Immature natural killer cell (primary cell): Measurements from ENCODE around the gene DLG2. TPM values are rescaled to one million over a fixed set of nuclear protein-coding genes. Genes with fewer than 3 reads are reported as not detected.
A peak's percentile ranks its signal among the peaks of the same experiment; 100 is the strongest.
"Not testable (repeated sequence)": the region's sequence is repeated elsewhere in the genome, so short reads cannot be mapped to it uniquely, and the experiment has no call there.

Experiments
- DNase-seq, 3 donors: peaks; one replicate each; pipeline ENCODE4 v3.0.0; 2022; ENCODE audit warnings: mixed read lengths in 1 of 3
- H3K27ac Mint-ChIP-seq, 6 donors: one replicate each; pipeline ENCODE4 v1.8.0; 2020; ENCODE audit warnings: mixed read lengths in 6 of 6, mild to moderate bottlenecking in 5 of 6, inconsistent platforms in 4 of 6, moderate library complexity in 3 of 6
- H3K27me3 Mint-ChIP-seq, 3 donors: one replicate each; pipeline ENCODE4 v1.8.0; 2020 to 2021; ENCODE audit warnings: low read depth in 3 of 3, mild to moderate bottlenecking in 3 of 3, mixed read lengths in 3 of 3, moderate library complexity in 3 of 3, inconsistent platforms in 1 of 3
- H3K36me3 Mint-ChIP-seq, 3 donors: one replicate each; pipeline ENCODE4 v1.8.0; 2020; ENCODE audit warnings: mixed read lengths in 3 of 3, inconsistent platforms in 2 of 3, mild to moderate bottlenecking in 2 of 3
- H3K4me1 Mint-ChIP-seq, 2 donors: one replicate each; pipeline ENCODE4 v1.8.0; 2020; ENCODE audit warnings: inconsistent platforms in 2 of 2, mild to moderate bottlenecking in 2 of 2, mixed read lengths in 2 of 2, moderate library complexity in 1 of 2
- H3K4me3 Mint-ChIP-seq, 5 donors: one replicate each; pipeline ENCODE4 v1.8.0; 2020; ENCODE audit warnings: mild to moderate bottlenecking in 5 of 5, mixed read lengths in 5 of 5, inconsistent platforms in 3 of 5, moderate library complexity in 3 of 5
- H3K9me3 Mint-ChIP-seq, 6 donors: one replicate each; pipeline ENCODE4 v1.8.0; 2020; ENCODE audit warnings: mild to moderate bottlenecking in 6 of 6, mixed read lengths in 6 of 6, inconsistent platforms in 4 of 6, moderate library complexity in 3 of 6
- polyA plus RNA-seq, 3 donors: library from polyadenylated mRNA; unstranded; fragments of 300-500 nt; fragmentation: Illumina TruSeq; gene quantifications; one replicate each; pipeline ENCODE4 v1.2.3, GENCODE V29; 2021

Gene DLG2
- polyA plus RNA-seq, 3 donors from 2014 or later = 0.57 to 1.9 (median 1.2) TPM

DNA sequence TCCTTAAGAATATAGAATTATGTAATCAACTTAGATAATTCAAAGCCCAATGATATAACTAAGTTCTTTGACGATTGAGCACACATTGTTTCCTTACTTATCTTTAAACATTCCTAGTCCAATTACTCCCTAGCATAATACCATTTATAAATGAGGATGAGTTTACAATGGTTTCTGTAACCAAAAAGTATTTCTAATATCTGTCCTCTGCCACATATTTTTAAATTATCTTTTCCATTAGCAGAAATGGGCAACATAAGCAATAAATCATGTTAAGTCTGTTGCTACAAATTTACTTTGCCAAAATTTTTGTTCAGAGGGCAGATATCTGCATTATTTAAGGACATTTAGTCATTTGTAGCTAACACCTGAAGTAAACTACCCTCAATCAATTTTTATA, 31.0 kb upstream of the DLG2 start:
- no peak overlapping the region for H3K27ac Mint-ChIP-seq
- H3K9me3 Mint-ChIP-seq = no peaks in the 10 kb centered on the region
- peaks cover 39 to 73% of the 10 kb centered on the region in 2 donors for H3K4me1 Mint-ChIP-seq
- H3K27me3 Mint-ChIP-seq = peaks cover 0 to 2% (median 0%) of the 10 kb centered on the region in 3 donors
- peaks cover 0 to 35% (median 8%) of the 10 kb centered on the region in 3 donors for H3K36me3 Mint-ChIP-seq
- DNase-seq = no peak
- no peak overlapping the region for H3K4me3 Mint-ChIP-seq

DNA sequence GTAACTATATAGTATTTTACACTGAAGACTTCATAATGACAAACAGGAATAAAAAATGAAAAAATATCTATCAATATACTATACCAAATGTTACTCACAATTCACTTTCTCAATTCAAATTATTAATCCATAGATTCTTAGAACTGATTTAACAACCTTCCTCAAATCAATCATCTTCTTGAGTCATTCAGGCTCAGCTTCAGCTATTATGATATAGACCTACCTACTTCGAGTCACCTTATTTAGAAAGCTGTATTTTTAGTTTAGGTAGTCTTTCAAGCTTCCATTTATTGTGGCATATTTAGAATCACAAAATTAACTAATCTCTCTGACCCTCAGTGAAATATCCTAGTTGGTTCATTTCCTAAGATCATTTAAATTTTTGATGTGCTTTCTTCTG, 29.6 kb upstream of the DLG2 start:
- no peak for DNase-seq
- no peak overlapping the region for H3K4me3 Mint-ChIP-seq
- peaks cover 0 to 35% (median 8%) of the 10 kb centered on the region in 3 donors for H3K36me3 Mint-ChIP-seq
- peak overlapping the region in 3 of 6 donors; percentile 20 to 56 (median 55) for H3K27ac Mint-ChIP-seq
- no peaks in the 10 kb centered on the region for H3K9me3 Mint-ChIP-seq
- no peaks in the 10 kb centered on the region for H3K27me3 Mint-ChIP-seq
- H3K4me1 Mint-ChIP-seq = peaks cover 34 to 73% of the 10 kb centered on the region in 2 donors

DNA sequence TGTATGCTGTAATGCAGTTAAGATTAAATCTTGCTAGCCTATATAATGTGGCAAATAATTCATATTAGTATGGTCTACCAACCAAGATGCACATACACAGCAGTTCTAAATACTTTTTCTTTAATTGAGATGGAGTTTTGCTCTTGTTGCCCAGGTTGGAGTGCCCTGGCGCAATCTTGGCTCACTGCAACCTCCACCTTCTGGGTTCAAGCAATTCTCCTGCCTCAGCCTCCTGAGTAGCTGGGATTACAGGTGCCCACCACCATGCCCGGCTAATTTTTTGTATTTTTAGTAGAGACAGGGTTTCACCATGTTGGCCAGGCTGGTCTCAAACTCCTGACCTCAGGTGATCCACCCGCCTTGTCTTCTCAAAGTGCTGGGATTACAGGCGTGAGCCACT, 27.2 kb upstream of the DLG2 start:
- H3K27me3 Mint-ChIP-seq, H3K27ac Mint-ChIP-seq: not testable (repeated sequence)
- peaks cover 0 to 17% (median 0%) of the 10 kb centered on the region in 3 donors for H3K36me3 Mint-ChIP-seq

DNA sequence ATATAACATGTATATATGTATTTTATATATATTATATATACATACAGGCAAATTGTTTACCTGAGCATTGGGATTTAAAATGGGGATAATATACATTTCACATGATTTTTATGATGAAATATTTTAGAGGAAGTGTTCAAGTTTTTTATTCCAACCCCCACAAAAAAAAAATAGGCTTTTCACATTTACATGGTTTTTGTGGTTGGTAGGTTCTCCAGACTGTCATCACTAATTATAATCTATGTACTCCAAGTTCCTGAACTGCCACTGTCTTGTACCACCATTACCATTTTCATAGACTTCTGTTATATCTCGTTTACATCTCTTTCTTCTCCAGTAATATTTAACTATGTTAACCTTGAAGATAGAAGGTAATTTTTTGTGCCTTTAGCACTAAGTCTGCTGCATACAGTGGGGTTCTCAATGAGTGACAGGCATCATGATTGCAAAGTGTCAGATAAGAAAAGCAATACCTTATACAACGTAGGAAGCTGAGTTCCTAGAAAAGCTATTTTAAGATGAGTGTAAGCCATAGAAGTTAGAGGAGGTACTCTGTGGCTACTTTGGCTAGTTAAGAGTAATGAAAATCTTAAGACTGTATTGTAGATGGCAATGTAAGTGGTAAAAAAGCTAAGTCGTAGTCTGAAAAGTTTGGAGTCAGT, 25.8 kb upstream of the DLG2 start:
- Mint-ChIP-seq H3K27me3 (peaks cover 0 to 3% (median under 1%) of the 10 kb centered on the region in 3 donors), H3K9me3 (no peaks in the 10 kb centered on the region), H3K4me1 (peaks cover 20 to 57% of the 10 kb centered on the region in 2 donors), H3K27ac (peak overlapping the region in 4 of 6 donors; percentile 3 to 76 (median 43)), H3K4me3 (no peak overlapping the region), H3K36me3 (peaks cover 0 to 13% (median 0%) of the 10 kb centered on the region in 3 donors)
- DNase-seq = no peak

More for the DNA sequence above, 27.2 kb upstream of the DLG2 start:
- H3K9me3 Mint-ChIP-seq, DNase-seq, H3K4me3 Mint-ChIP-seq: not testable (repeated sequence)
- peaks cover 18 to 59% of the 10 kb centered on the region in 2 donors for H3K4me1 Mint-ChIP-seq

DNA sequence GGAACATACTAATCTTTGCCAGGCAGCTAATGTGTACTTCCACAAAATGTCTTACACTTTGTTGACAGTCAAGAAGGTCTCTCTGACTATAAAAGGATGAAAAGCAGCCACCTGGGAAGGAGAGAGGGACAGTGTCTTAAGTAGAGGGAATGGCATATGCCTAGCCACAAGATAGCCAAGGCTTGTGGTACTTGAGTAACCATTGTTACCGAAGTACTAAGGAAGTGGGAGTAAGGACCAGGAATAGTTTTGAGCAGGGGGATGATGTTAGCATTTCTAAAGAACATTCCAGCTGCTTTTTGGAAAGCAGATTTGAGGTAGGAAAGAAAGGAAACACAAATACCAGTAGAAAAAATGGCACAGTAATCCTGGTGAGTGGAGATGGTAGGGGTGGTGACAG, 24.0 kb upstream of the DLG2 start:
- H3K4me1 Mint-ChIP-seq = peaks cover 27 to 56% of the 10 kb centered on the region in 2 donors
- H3K27me3 Mint-ChIP-seq = peaks cover 0 to 8% (median 3%) of the 10 kb centered on the region in 3 donors
- peak overlapping the region in 2 of 6 donors; percentile 23 to 24 for H3K27ac Mint-ChIP-seq
- no peaks in the 10 kb centered on the region for H3K9me3 Mint-ChIP-seq
- peaks cover 0 to 4% (median 0%) of the 10 kb centered on the region in 3 donors for H3K36me3 Mint-ChIP-seq
- no peak for DNase-seq
- H3K4me3 Mint-ChIP-seq = no peak overlapping the region

DNA sequence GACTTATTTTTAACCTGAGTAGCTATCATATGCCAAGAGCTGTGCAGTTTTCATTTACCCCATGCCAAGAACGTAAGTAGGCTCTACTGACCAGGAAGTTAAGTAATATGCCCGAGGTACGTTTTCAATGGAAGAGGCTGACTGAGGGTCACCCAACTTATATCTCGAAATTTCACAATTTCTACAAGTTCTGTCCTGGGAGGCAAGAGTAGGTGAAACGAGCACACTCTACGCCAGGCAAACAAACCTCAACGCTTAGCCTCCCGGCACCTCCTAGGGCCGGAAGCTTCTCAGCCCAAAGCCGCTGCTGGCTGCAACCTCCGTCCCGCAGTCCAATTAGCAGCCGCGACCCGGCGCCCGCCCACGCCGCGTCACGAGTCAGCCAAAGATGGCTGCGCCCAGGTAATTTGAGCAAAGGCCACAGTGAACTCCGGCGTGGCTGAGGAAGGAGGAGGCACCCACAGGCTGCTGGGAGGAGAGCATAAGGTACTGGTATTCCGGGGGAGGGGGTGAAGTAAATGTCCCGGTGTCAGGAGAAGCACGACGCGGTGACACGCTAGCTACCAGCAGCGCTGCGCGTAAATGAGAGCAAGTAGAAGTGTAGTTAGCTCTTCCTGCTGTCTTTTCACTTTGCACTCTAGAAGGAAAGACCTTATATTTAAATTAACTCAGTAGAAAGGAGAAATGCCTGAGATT, 20.6 kb upstream of the DLG2 start, which contains the start of gene TMEM126A:
TMEM126A (plus strand) TSS at position 364 of the 696 bp plus-strand sequence. CDS start 2,289 bp downstream, outside the sequence.
- peak; percentile 85 to 88 (median 87) for DNase-seq
- H3K27me3 Mint-ChIP-seq = peaks cover 4 to 13% (median 12%) of the 10 kb centered on the region in 3 donors
- H3K9me3 Mint-ChIP-seq = no peaks in the 10 kb centered on the region
- H3K4me3 Mint-ChIP-seq = peak within 1 kb of the TSS; percentile 92 to 99 (median 97)
- peaks cover 23 to 43% of the 10 kb centered on the region in 2 donors for H3K4me1 Mint-ChIP-seq
- H3K27ac Mint-ChIP-seq = peak within 1 kb of the TSS; percentile 89 to 99 (median 96)
- no peaks in the 10 kb centered on the region for H3K36me3 Mint-ChIP-seq

DNA sequence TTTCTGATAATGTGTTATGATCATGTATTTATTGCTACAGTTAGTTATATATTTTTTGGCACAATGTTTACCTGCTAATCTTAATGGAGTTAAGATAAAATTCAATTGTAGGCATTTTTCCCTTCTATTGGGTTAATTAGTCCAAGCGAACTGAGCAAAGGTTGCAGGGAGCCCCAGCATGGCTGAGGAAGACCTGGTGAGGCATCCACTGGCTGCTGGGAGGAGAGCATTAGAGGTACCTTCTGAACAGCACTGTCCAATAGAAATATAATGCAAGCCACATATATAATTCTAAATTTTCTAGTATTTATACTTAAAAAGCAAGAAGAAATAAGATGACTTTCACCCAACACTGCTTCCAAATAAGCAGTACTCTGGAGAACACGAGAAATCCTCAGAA, 19.9 kb upstream of the DLG2 start:
- H3K36me3 Mint-ChIP-seq = no peaks in the 10 kb centered on the region
- H3K9me3 Mint-ChIP-seq = no peaks in the 10 kb centered on the region
- peak overlapping the region; percentile 92 to 99 (median 97) for H3K4me3 Mint-ChIP-seq
- H3K27ac Mint-ChIP-seq = peak overlapping the region; percentile 89 to 99 (median 96)
- peaks cover 20 to 36% of the 10 kb centered on the region in 2 donors for H3K4me1 Mint-ChIP-seq
- DNase-seq = no peak
- H3K27me3 Mint-ChIP-seq = peaks cover 4 to 13% (median 12%) of the 10 kb centered on the region in 3 donors

DNA sequence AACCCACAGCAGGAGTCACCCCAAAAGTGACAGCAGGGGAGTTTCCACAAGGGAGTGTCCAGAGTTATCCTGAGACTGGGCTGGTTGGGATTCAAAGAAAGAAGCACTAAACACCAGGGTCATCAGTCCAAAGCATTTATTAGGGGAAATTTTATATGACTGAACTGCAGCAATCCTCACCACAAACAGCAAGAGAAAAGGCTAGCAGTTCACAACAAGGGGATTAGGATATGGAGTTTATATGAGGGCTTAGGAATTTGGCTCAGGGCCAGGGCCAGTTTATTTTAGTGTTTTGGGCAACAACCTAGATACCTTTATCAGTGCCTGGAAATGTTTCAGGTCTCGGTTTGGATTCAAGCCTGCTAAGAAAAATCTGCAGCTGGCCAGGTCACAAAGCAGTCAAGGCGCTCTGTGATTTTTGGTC, 16.1 kb upstream of the DLG2 start:
- Mint-ChIP-seq H3K27ac (no peak overlapping the region), H3K4me3 (no peak overlapping the region), H3K4me1 (peaks cover 10 to 14% of the 10 kb centered on the region in 2 donors), H3K9me3 (no peaks in the 10 kb centered on the region), H3K36me3 (no peaks in the 10 kb centered on the region), H3K27me3 (peaks cover 4 to 12% (median 10%) of the 10 kb centered on the region in 3 donors)
- no peak for DNase-seq

DNA sequence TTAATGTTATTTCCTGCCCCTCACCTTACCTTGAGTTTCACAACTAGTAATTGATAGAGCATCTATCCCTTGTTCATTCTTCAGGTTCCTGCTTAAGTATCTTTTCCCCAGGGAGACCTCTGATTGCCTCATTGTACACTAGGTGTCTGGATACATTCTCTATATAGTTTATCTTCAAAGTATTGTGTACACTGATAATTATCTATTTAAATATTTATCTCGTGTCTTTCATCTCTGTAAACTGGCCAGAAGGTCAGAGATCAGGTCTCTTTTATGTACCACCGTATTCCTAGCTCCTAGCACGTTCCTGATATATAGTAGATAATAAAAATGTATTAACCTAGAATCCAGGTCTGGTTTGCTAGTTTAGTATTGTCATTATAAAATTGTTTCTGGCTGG, 7.6 kb upstream of the DLG2 start:
- Mint-ChIP-seq H3K9me3 (no peaks in the 10 kb centered on the region), H3K27ac (no peak overlapping the region), H3K4me3 (no peak overlapping the region), H3K27me3 (no peaks in the 10 kb centered on the region), H3K4me1 (peaks cover 7 to 8% of the 10 kb centered on the region in 2 donors), H3K36me3 (peaks cover 4 to 15% (median 9%) of the 10 kb centered on the region in 3 donors)
- DNase-seq = no peak

DNA sequence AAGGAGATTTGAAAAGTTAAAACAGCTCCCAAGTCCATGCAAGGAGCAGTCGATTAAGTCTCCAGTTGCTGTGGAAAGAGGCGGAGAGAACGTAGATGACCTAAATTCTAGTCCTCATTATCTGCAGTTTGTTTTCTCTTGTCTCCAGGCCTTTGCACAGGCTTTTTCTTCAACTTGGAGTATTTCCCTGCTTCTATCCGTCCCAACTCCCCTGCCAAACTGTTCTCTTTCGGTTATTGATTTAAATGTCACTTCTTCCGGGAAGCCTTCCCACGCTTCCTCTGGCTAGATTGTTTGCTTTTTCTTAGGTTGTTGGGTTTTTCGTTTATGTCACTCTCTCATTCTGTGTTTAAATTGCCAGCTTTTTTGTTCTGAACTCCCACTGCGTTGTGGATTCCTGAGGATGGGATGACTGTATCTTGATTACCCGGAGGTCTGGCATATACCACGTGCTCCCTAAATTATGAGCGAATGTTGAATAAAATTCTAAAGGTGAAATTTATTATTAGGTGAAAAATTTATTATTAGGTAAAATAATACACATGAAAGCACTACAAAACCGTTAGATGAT, 1.7 kb upstream of the DLG2 start:
- Mint-ChIP-seq H3K27me3 (peaks cover 0 to 10% (median 8%) of the 10 kb centered on the region in 3 donors), H3K9me3 (no peaks in the 10 kb centered on the region), H3K4me1 (peaks cover 40 to 41% of the 10 kb centered on the region in 2 donors), H3K4me3 (peak overlapping the region; percentile 94 to 99 (median 97)), H3K36me3 (peaks cover 0 to 6% (median 0%) of the 10 kb centered on the region in 3 donors), H3K27ac (peak overlapping the region; percentile 94 to 98 (median 96))
- no peak for DNase-seq

DNA sequence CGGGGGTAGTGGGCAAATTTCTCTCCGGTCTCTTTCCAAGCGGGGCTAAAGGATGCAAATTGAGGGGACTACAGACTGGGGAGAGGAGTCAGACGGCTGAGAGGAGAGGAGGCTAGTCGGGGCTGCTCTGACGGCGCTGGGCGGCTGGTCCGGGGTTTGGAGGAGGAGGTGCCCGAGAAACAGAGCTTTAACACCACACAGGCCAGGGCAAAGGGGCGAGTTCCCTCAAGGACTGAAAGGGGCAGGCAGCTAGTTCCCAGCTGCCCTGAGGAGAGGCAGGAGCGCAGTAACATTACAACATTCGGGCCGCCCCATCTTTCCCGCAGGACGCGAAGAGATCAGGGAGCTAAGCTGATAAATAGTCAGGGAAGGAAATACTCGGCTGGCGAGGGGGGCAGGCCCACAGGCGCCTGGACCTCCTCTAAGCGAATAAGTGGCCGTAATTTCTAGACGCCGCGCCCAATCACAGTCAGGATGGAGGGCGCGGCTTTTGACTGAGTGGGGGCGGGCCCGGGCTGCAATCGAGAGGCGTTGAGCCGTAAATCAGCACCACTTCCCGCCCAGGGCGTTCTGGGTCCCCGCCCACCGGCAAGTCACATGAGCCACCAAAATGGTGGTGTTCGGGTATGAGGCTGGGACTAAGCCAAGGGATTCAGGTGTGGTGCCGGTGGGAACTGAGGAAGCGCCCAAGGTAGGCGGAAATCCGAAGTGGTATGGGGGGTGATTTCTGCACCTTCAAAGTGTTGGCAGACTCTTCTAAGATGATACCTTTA, 1.0 kb upstream of the DLG2 start, which contains the start of gene TMEM126B:
TMEM126B (plus strand) TSS at position 596 of the 773 bp plus-strand sequence; CDS start at position 611, 15 bp downstream.
- Mint-ChIP-seq H3K36me3 (peaks cover 0 to under 1% (median 0%) of the 10 kb centered on the region in 3 donors), H3K27ac (peak within 1 kb of the TSS; percentile 94 to 98 (median 96)), H3K27me3 (peaks cover 0 to 10% (median 8%) of the 10 kb centered on the region in 3 donors), H3K9me3 (no peaks in the 10 kb centered on the region), H3K4me3 (peak within 1 kb of the TSS; percentile 94 to 99 (median 97)), H3K4me1 (peaks cover 40 to 41% of the 10 kb centered on the region in 2 donors)
- DNase-seq = peak; percentile 92 to 94 (median 93)

DNA sequence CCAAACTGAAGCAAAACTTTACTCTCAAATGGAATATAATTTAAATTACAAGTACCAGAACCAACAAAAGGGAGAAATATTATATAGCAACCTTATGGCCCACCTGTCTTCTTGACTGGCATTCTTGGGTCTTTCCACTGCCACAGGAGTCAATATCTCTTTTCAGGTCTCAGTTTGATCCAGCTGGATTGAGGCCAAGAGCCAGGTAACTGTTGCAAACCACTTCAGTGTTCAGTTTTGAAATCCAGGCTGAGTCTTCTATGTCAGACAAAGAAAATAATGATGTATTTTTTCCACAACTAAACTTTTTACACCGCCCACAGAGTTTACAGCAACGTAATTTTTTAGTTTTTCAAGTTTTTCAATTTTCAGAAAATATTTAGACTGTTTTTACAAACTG, 648 bp downstream of the DLG2 start:
- Mint-ChIP-seq H3K27ac (peak overlapping the region in 4 of 6 donors; percentile 94 to 98 (median 94)), H3K36me3 (peaks cover 0 to 1% (median 0%) of the 10 kb centered on the region in 3 donors), H3K27me3 (peaks cover 0 to 10% (median 8%) of the 10 kb centered on the region in 3 donors), H3K9me3 (no peaks in the 10 kb centered on the region), H3K4me1 (peaks cover 40 to 41% of the 10 kb centered on the region in 2 donors), H3K4me3 (peak overlapping the region in 4 of 5 donors; percentile 97 to 99 (median 98))
- no peak for DNase-seq

DNA sequence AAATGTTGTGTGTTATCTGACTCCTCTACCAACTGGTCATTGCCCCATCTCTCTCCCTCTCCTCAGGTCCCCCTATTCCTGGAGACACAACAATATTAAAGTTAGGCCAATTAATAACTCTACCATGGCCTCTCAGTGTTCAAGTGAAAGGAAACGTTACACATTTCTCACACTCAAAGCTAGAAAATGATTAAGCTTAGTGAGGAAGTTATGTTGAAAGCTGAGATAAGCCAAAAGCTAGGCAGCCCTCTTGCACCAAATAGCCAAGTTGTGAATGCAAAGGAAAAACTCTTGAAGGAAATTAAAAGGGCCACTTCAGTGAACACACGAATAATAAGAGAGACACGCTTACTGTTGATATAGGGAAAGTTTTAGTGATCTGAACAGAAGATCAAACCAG, 6.9 kb downstream of the DLG2 start:
- Mint-ChIP-seq H3K36me3 (peaks cover 0 to 5% (median 4%) of the 10 kb centered on the region in 3 donors), H3K9me3 (no peaks in the 10 kb centered on the region), H3K27ac (no peak overlapping the region), H3K4me3 (no peak overlapping the region), H3K27me3 (peaks cover 0 to 8% (median 4%) of the 10 kb centered on the region in 3 donors), H3K4me1 (no peaks in the 10 kb centered on the region)
- DNase-seq = no peak
